HepG2 (cell line): ENCODE results near the gene DIP2C. TPM values are rescaled to one million over a fixed set of nuclear protein-coding genes. Genes with fewer than 3 reads are reported as not detected.

ENCODE experiments used
- FIP1L1 ChIP-seq: fragments of 200-400 bp; formaldehyde crosslinking; IDR thresholded peaks from 2 replicates; pipeline ENCODE4 v1.6.1; 2018; ENCODE audit warnings: low read depth, mild to moderate bottlenecking, low read length, moderate library complexity, borderline replicate concordance; ENCODE audit not compliant: insufficient read depth
- NFYC ChIP-seq: IDR thresholded peaks from 2 replicates; pipeline ENCODE4 v1.6.1; 2016; ENCODE audit warnings: missing genetic modification reagents, missing compliant biosample characterization
- PRDM10 ChIP-seq: sonication (generic); formaldehyde crosslinking; IDR thresholded peaks from 2 replicates; pipeline ENCODE4 v1.4.0; 2020; ENCODE audit warnings: low read depth, missing genetic modification reagents
- REST ChIP-seq, 2 experiments: IDR thresholded peaks; 2 replicates each; pipeline ENCODE4 v1.6.1; 2011 to 2012; ENCODE audit warnings: low read length in 2 of 2, borderline replicate concordance in 1 of 2, low read depth in 1 of 2, mild to moderate bottlenecking in 1 of 2, moderate library complexity in 1 of 2
- RORA ChIP-seq: sonication (generic); formaldehyde crosslinking; IDR thresholded peaks from 2 replicates; pipeline ENCODE4 v1.5.0; 2020; ENCODE audit warnings: mild to moderate bottlenecking, missing genetic modification reagents, moderate library complexity
- SPEN ChIP-seq: sonication (generic); formaldehyde crosslinking; IDR thresholded peaks from 2 replicates; pipeline ENCODE4 v1.5.1; 2020; ENCODE audit warnings: low read depth, mild to moderate bottlenecking, missing genetic modification reagents
- ZNF251 ChIP-seq: sonication (generic); formaldehyde crosslinking; IDR thresholded peaks from 2 replicates; pipeline ENCODE4 v1.9.0; 2021; ENCODE audit warnings: mild to moderate bottlenecking, missing genetic modification reagents
- ZNF605 ChIP-seq: sonication (generic); formaldehyde crosslinking; IDR thresholded peaks from 2 replicates; pipeline ENCODE4 v1.8.0; 2022; ENCODE audit warnings: mild to moderate bottlenecking, missing genetic modification reagents
- ZNF790 ChIP-seq: sonication (generic); formaldehyde crosslinking; IDR thresholded peaks from 2 replicates; pipeline ENCODE4 v1.8.0; 2022; ENCODE audit warnings: missing genetic modification reagents, mild to moderate bottlenecking, borderline replicate concordance
- polyA plus RNA-seq, 8 experiments: library from polyadenylated mRNA; depleted of rRNA in 3 of 8; stranded (reverse) in 7 of 8; unstranded in 1 of 8; fragments of >200 nt; fragmentation: Illumina TruSeq in 4 of 8; extraction: Trizol in 4 of 8; gene quantifications; 2 replicates each; pipeline versions ENCODE4 v1.2.1 to v1.2.3, GENCODE V29; 2011 to 2016; ENCODE audit warnings: low read depth in 4 of 8, missing spikeins in 1 of 8, mixed read lengths in 1 of 8; ENCODE audit not compliant: insufficient read depth in 1 of 8
- total RNA-seq, 5 experiments: library from RNA; depleted of rRNA; stranded (reverse); fragments of >200 nt; fragmentation: Illumina TruSeq; extraction: Trizol; gene quantifications; 2 replicates each; pipeline ENCODE4 v1.2.3, GENCODE V29; 2016; ENCODE audit warnings: low read depth in 1 of 5
- TF ChIP-seq, protein P1 (sequence below): sonication (generic); formaldehyde crosslinking; IDR thresholded peaks from 2 replicates; pipeline ENCODE4 v1.5.0; 2020; ENCODE audit warnings: missing genetic modification reagents
- TF ChIP-seq, protein P2 (sequence below): sonication (generic); formaldehyde crosslinking; IDR thresholded peaks from 2 replicates; pipeline ENCODE4 v1.5.0; 2020; ENCODE audit warnings: missing genetic modification reagents
- TF ChIP-seq, protein P3 (sequence below): sonication (generic); formaldehyde crosslinking; IDR thresholded peaks from 2 replicates; pipeline ENCODE4 v1.4.0; 2020; ENCODE audit warnings: missing genetic modification reagents, borderline replicate concordance
- TF ChIP-seq, protein P4 (sequence below): sonication (generic); formaldehyde crosslinking; IDR thresholded peaks from 2 replicates; pipeline ENCODE4 v1.5.0; 2020; ENCODE audit warnings: missing genetic modification reagents, mild to moderate bottlenecking, borderline replicate concordance

DIP2C gene
- total and polyA plus RNA-seq, 2 of the 13 experiments (the other 11 are each of a cell fraction or from before 2014, with no cell fraction given) = 2.2 to 2.7 TPM

- no peak for TF ChIP-seq ZNF251 (CRISPR knock-in tag)
- TF ChIP-seq, protein P1, sequence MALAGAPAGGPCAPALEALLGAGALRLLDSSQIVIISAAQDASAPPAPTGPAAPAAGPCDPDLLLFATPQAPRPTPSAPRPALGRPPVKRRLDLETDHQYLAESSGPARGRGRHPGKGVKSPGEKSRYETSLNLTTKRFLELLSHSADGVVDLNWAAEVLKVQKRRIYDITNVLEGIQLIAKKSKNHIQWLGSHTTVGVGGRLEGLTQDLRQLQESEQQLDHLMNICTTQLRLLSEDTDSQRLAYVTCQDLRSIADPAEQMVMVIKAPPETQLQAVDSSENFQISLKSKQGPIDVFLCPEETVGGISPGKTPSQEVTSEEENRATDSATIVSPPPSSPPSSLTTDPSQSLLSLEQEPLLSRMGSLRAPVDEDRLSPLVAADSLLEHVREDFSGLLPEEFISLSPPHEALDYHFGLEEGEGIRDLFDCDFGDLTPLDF = 0 out of 2 replicates have a peak, but pooled peaks have one; percentile 57
- TF ChIP-seq NFYC = no peak
- TF ChIP-seq ZNF790 = no peak
- TF ChIP-seq SPEN (CRISPR knock-in tag) = peak; percentile 46; the same call in 1 of the 2 replicates
- no peak for TF ChIP-seq ZNF605
- TF ChIP-seq RORA = no peak
- no peak for TF ChIP-seq PRDM10 (CRISPR knock-in tag)
- TF ChIP-seq FIP1L1 = no peak
- TF ChIP-seq, protein P2, sequence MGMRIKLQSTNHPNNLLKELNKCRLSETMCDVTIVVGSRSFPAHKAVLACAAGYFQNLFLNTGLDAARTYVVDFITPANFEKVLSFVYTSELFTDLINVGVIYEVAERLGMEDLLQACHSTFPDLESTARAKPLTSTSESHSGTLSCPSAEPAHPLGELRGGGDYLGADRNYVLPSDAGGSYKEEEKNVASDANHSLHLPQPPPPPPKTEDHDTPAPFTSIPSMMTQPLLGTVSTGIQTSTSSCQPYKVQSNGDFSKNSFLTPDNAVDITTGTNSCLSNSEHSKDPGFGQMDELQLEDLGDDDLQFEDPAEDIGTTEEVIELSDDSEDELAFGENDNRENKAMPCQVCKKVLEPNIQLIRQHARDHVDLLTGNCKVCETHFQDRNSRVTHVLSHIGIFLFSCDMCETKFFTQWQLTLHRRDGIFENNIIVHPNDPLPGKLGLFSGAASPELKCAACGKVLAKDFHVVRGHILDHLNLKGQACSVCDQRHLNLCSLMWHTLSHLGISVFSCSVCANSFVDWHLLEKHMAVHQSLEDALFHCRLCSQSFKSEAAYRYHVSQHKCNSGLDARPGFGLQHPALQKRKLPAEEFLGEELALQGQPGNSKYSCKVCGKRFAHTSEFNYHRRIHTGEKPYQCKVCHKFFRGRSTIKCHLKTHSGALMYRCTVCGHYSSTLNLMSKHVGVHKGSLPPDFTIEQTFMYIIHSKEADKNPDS (CRISPR knock-in tag) = no peak
- no peak for TF ChIP-seq REST (IDR thresholded peaks at IDR 0.05; ENCODE audit: borderline replicate concordance in 1 of 2, low read depth in 1 of 2, low read length in 2 of 2)
- TF ChIP-seq, protein P3, sequence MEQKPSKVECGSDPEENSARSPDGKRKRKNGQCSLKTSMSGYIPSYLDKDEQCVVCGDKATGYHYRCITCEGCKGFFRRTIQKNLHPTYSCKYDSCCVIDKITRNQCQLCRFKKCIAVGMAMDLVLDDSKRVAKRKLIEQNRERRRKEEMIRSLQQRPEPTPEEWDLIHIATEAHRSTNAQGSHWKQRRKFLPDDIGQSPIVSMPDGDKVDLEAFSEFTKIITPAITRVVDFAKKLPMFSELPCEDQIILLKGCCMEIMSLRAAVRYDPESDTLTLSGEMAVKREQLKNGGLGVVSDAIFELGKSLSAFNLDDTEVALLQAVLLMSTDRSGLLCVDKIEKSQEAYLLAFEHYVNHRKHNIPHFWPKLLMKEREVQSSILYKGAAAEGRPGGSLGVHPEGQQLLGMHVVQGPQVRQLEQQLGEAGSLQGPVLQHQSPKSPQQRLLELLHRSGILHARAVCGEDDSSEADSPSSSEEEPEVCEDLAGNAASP (CRISPR knock-in tag) = no peak
- TF ChIP-seq, protein P4, sequence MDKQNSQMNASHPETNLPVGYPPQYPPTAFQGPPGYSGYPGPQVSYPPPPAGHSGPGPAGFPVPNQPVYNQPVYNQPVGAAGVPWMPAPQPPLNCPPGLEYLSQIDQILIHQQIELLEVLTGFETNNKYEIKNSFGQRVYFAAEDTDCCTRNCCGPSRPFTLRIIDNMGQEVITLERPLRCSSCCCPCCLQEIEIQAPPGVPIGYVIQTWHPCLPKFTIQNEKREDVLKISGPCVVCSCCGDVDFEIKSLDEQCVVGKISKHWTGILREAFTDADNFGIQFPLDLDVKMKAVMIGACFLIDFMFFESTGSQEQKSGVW (CRISPR knock-in tag) = no peak
Observed at GRCh38 chr10:688312-689120, 952 bp downstream of the DIP2C start (continued).
